Tibial artery (tissue), 4 donors: ENCODE measurements around the gene KNDC1.

ENCODE experiments used
- DNase-seq, 2 donors: peaks; one replicate each; pipeline ENCODE4 v3.0.0-alpha.2; 2019
- H3K27ac ChIP-seq, 2 donors: fragments of 200-600 bp; sonication (generic) in 1 of 2; 1 replicate in 1 of 2; 2 replicates in 1 of 2; pipeline ENCODE4 v1.5.1; 2018 to 2019; ENCODE audit warnings: mild to moderate bottlenecking in 1 of 2
- H3K27me3 ChIP-seq, 2 donors: fragments of 200-600 bp; sonication (generic) in 1 of 2; one replicate each; pipeline versions ENCODE4 v1.5.1 to v1.6.0; 2016 to 2019
- H3K36me3 ChIP-seq, 3 donors: fragments of 200-600 bp; sonication (generic) in 2 of 3; one replicate each; pipeline ENCODE4 v1.5.1; 2016 to 2019; ENCODE audit warnings: mild to moderate bottlenecking in 2 of 3
- H3K4me1 ChIP-seq, 4 donors: fragments of 200-600 bp; sonication (generic) in 2 of 4; 1 replicate in 3 of 4; 2 replicates in 1 of 4; pipeline ENCODE4 v1.5.1; 2016 to 2019
- H3K4me3 ChIP-seq, 2 donors: fragments of 200-600 bp; sonication (generic) in 1 of 2; 1 replicate in 1 of 2; 2 replicates in 1 of 2; pipeline ENCODE4 v1.5.1; 2018 to 2019; ENCODE audit warnings: mild to moderate bottlenecking in 2 of 2
- H3K9me3 ChIP-seq, 3 donors: fragments of 200-600 bp; sonication (generic) in 1 of 3; one replicate each; pipeline ENCODE4 v1.5.1; 2016 to 2019
- intact Hi-C: fragments of 100-400 bp; cut with DNase I; formaldehyde crosslinking; loops from one replicate; pipeline ENCODE4 v1.15.0; 2023; ENCODE audit warnings: low total_unique reads
- TF ChIP-seq, protein P1 (sequence below), 2 experiments: fragments of 200-600 bp in 1 of 2; fragments of 450-650 bp in 1 of 2; IDR thresholded peaks; one replicate each; pipeline ENCODE4 v1.5.1; 2017 to 2019; ENCODE audit warnings: antibody characterized with exemption in 2 of 2, mild to moderate bottlenecking in 1 of 2, moderate library complexity in 1 of 2

Gene KNDC1

DNA sequence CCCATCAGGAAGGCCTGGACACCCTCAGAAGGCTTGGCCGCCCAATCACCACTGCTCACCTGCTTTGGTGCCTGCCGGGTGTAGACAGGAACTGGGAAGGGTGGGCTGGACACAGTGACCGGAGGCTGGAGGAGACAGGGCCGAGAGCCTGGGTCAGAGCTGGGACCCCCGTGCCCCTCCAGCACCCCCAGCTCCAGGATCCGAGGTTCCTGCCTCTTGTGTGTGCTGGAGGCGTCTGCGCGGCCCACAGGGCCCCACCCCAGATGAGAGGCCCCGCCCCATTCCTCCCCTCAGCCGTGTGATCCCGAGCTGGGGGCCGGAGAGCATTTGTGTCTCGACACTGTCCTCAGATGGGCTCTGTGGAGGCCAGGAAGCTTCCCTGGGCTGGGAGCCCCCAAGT, 107.3 kb downstream of the KNDC1 start:
- H3K27me3 ChIP-seq = no peaks in the 10 kb centered on the region
- H3K36me3 ChIP-seq = peaks cover 0 to 20% (median 5%) of the 10 kb centered on the region in 3 donors
- no peak overlapping the region for H3K4me3 ChIP-seq
- DNase-seq = no peak
- intact Hi-C loops = no loop called here
- no peak overlapping the region for H3K27ac ChIP-seq
- TF ChIP-seq, protein P1, sequence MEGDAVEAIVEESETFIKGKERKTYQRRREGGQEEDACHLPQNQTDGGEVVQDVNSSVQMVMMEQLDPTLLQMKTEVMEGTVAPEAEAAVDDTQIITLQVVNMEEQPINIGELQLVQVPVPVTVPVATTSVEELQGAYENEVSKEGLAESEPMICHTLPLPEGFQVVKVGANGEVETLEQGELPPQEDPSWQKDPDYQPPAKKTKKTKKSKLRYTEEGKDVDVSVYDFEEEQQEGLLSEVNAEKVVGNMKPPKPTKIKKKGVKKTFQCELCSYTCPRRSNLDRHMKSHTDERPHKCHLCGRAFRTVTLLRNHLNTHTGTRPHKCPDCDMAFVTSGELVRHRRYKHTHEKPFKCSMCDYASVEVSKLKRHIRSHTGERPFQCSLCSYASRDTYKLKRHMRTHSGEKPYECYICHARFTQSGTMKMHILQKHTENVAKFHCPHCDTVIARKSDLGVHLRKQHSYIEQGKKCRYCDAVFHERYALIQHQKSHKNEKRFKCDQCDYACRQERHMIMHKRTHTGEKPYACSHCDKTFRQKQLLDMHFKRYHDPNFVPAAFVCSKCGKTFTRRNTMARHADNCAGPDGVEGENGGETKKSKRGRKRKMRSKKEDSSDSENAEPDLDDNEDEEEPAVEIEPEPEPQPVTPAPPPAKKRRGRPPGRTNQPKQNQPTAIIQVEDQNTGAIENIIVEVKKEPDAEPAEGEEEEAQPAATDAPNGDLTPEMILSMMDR (IDR thresholded peaks at IDR 0.05) = no peak
- peaks cover 0 to 6% (median 5%) of the 10 kb centered on the region in 4 donors for H3K4me1 ChIP-seq
- H3K9me3 ChIP-seq = no peaks in the 10 kb centered on the region

DNA sequence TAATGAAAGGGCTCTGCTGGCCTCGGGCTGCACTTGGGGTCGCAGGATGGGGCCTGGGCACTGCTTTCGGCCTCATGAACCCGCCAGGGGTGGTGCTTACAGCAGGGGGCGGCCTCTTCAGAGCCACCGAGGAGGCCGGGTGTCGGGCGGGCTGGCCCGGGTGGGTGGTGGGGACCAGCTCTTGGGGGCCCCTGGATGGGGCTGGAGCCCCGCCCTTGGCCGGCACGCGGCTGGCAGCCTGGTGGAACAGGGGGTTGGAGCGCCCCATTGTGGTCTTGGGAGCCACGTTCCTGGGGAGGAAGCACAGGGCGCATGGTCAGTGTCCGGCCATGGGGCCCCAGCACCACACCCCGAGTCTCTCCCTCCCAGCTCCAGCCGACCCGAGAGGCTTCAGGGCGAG, 107.8 kb downstream of the KNDC1 start:
- intact Hi-C loops = no loop called here

GRCh38 chr10:133268532-133268931, 108.5 kb downstream of the KNDC1 start:
- intact Hi-C loops = no loop called here
- Histone ChIP-seq H3K4me3 (no peak overlapping the region), H3K9me3 (no peaks in the 10 kb centered on the region), H3K4me1 (no peaks in the 10 kb centered on the region), H3K27ac (no peak overlapping the region), H3K27me3 (no peaks in the 10 kb centered on the region), H3K36me3 (peaks cover 0 to 24% (median 5%) of the 10 kb centered on the region in 3 donors)
- DNase-seq = no peak
- TF ChIP-seq, protein P1 (IDR thresholded peaks at IDR 0.05) = no peak

More for the DNA sequence above, 107.8 kb downstream of the KNDC1 start:
- TF ChIP-seq, protein P1 (IDR thresholded peaks at IDR 0.05) = no peak
- Histone ChIP-seq H3K4me1 (peaks cover 0 to under 1% (median 0%) of the 10 kb centered on the region in 4 donors), H3K27me3 (no peaks in the 10 kb centered on the region), H3K27ac (no peak overlapping the region), H3K4me3 (no peak overlapping the region), H3K36me3 (peaks cover 0 to 22% (median 5%) of the 10 kb centered on the region in 3 donors), H3K9me3 (no peaks in the 10 kb centered on the region)
- no peak for DNase-seq

DNA sequence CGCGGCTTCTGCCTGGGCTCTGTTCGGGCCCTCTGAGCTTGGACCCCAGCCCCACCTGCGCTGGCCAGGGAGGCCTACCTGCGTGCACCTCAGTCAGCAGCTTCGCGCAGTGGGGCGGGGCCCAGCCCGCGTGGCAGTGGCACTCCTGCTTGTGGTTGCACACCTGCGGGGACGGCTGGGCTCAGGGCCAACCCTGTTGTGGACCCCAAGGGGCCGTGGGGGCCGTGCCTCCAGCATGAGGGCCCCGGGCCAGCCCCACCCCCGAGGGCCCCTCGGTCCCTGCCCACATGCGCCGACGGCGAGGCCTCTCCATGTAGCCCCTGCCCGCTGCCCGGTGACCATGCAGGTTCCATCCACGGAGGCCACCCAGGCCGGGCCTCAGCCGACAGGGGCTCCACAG, 109.3 kb downstream of the KNDC1 start:
- H3K9me3 ChIP-seq = no peaks in the 10 kb centered on the region
- intact Hi-C loops = no loop called here
- peaks cover 0 to 24% (median 5%) of the 10 kb centered on the region in 3 donors for H3K36me3 ChIP-seq
- H3K4me3 ChIP-seq = no peak overlapping the region
- TF ChIP-seq, protein P1 (IDR thresholded peaks at IDR 0.05) = no peak
- H3K27ac ChIP-seq = no peak overlapping the region
- H3K27me3 ChIP-seq = no peaks in the 10 kb centered on the region
- H3K4me1 ChIP-seq = no peaks in the 10 kb centered on the region
- no peak for DNase-seq

DNA sequence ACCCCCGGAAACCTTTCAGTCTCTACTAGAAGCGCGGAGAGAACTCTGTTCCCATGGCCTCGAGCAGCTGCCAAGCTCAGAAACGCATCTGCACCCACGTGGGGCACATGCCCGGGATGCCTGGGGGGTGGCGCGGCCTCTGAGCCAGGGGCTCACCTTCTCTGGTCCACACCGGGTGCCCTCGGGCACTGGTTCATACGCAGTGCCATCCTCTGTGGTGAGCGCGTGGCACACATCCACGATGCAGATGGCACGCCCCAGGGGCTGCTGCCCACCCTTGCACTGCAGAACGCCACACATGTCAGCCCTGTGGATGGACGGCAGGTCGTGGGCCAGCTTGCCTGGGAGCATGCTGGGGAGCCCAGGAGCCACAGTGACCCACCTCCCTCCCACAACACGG, 110.2 kb downstream of the KNDC1 start:
- intact Hi-C loops = no loop called here
- H3K27ac ChIP-seq = no peak overlapping the region
- no peak for DNase-seq

More for the DNA sequence above, 110.2 kb downstream of the KNDC1 start:
- Histone ChIP-seq H3K36me3 (peaks cover 0 to 24% (median 5%) of the 10 kb centered on the region in 3 donors), H3K9me3 (no peaks in the 10 kb centered on the region), H3K4me3 (no peak overlapping the region), H3K27me3 (no peaks in the 10 kb centered on the region), H3K4me1 (no peaks in the 10 kb centered on the region)
- TF ChIP-seq, protein P1 (IDR thresholded peaks at IDR 0.05) = no peak
